ENCODE measurements around the gene PLEKHJ1. TPM values are rescaled to one million over a fixed set of nuclear protein-coding genes. Genes with fewer than 3 reads are reported as not detected.

Gene PLEKHJ1
- total and polyA plus RNA-seq, 9 of the 15 experiments (the other 6 are each of a cell fraction or from before 2014, with no cell fraction given): 1.5 to 188 (median 63.9) TPM

DNA sequence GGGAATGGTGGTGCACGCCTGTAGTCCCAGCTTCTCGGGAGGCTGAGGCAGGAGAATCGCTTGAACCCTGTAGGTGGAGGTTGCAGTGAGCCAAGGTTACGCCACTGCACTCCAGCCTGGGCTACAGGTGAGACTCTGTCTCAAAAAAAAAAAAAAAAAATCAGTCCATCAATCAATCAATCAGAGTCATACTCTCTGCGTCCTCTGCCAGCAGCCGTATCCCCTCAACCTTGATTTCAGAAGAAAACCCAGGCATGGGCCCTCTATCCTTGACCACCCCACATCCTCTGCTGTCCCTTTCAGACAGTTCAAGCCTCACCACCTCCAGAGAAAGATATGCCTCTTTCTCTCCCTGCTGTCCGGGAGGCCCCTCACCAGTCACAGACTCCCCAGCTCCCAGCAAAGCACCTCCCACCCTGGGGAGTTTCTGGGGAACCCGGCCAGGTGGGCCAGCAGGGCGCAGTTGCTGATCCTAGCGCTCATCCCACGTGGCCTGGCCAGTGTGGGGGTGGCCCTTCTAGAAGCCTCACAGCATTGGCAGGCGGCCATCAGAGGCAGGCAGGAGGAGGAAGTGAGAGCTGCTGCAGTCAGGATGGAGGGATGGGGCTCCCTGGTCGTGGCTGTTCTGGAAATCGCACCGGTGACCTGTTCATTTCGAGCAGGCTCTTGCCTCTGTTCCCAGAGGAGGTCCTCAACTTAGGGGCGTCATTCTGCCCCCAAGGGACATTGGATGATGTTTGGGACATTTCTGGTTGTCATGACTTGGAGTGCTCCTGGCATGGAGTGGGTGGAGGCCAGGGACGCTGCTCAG is 30.3 kb upstream of the PLEKHJ1 start (continued):
- no peak for TF ChIP-seq GATAD2B (IDR thresholded peaks at IDR 0.05; ENCODE audit: borderline replicate concordance)
- no peak for TF ChIP-seq ZBTB26 (CRISPR knock-in tag; IDR thresholded peaks at IDR 0.05)
- TF ChIP-seq ZEB2 (IDR thresholded peaks at IDR 0.05): peak; percentile 13; the same call in 1 of the 2 replicates
- TF ChIP-seq CEBPG (CRISPR knock-in tag; IDR thresholded peaks at IDR 0.05): peak; percentile 26; the same call in 1 of the 2 replicates
- no peak for TF ChIP-seq CEBPG (tag; conservative IDR thresholded peaks at IDR 0.05 in 1 of 2, IDR thresholded peaks at IDR 0.05 in 1 of 2)
- 0 out of 2 replicates have a peak, but pooled peaks have one; percentile 52 for TF ChIP-seq CREB3L1 (IDR thresholded peaks at IDR 0.05; ENCODE audit: borderline replicate concordance, low read depth)
- TF ChIP-seq TAF7 (tag; IDR thresholded peaks at IDR 0.05): no peak
- 0 out of 2 replicates have a peak, but pooled peaks have one; percentile 41 for TF ChIP-seq RNF2 (IDR thresholded peaks at IDR 0.05)
- peak; percentile 36; the same call in 1 of the 2 replicates for TF ChIP-seq ZNF263 (CRISPR knock-in tag; IDR thresholded peaks at IDR 0.05; ENCODE audit: borderline replicate concordance)
- TF ChIP-seq EP300 (IDR thresholded peaks at IDR 0.05; ENCODE audit: low read length): 0 out of 2 replicates have a peak, but pooled peaks have one; percentile 3
- TF ChIP-seq, protein P1, sequence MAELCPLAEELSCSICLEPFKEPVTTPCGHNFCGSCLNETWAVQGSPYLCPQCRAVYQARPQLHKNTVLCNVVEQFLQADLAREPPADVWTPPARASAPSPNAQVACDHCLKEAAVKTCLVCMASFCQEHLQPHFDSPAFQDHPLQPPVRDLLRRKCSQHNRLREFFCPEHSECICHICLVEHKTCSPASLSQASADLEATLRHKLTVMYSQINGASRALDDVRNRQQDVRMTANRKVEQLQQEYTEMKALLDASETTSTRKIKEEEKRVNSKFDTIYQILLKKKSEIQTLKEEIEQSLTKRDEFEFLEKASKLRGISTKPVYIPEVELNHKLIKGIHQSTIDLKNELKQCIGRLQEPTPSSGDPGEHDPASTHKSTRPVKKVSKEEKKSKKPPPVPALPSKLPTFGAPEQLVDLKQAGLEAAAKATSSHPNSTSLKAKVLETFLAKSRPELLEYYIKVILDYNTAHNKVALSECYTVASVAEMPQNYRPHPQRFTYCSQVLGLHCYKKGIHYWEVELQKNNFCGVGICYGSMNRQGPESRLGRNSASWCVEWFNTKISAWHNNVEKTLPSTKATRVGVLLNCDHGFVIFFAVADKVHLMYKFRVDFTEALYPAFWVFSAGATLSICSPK (IDR thresholded peaks at IDR 0.05; ENCODE audit: borderline replicate concordance): no peak
- TF ChIP-seq NRF1 (conservative IDR thresholded peaks at IDR 0.05 in 1 of 2, IDR thresholded peaks at IDR 0.05 in 1 of 2): peak; percentile 34 to 52; a peak in 2 of 4 replicates
- TF ChIP-seq, protein P2, sequence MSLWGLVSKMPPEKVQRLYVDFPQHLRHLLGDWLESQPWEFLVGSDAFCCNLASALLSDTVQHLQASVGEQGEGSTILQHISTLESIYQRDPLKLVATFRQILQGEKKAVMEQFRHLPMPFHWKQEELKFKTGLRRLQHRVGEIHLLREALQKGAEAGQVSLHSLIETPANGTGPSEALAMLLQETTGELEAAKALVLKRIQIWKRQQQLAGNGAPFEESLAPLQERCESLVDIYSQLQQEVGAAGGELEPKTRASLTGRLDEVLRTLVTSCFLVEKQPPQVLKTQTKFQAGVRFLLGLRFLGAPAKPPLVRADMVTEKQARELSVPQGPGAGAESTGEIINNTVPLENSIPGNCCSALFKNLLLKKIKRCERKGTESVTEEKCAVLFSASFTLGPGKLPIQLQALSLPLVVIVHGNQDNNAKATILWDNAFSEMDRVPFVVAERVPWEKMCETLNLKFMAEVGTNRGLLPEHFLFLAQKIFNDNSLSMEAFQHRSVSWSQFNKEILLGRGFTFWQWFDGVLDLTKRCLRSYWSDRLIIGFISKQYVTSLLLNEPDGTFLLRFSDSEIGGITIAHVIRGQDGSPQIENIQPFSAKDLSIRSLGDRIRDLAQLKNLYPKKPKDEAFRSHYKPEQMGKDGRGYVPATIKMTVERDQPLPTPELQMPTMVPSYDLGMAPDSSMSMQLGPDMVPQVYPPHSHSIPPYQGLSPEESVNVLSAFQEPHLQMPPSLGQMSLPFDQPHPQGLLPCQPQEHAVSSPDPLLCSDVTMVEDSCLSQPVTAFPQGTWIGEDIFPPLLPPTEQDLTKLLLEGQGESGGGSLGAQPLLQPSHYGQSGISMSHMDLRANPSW (CRISPR knock-in tag; IDR thresholded peaks at IDR 0.05): no peak
- TF ChIP-seq MEF2A (IDR thresholded peaks at IDR 0.05; ENCODE audit: control insufficient read depth, low read depth, low read length): no peak

All from K562 (cell line).